Common myeloid progenitor, CD34-positive (primary cell): Measurements from ENCODE around the gene CYP24A1.
A peak's percentile ranks its signal among the peaks of the same experiment; 100 is the strongest.

Experiments
- CTCF ChIA-PET: fragments of 350-600 bp; sonication (Branson Sonifier 250); formaldehyde crosslinking; loops from one replicate; lab custom pipeline; 2021; ENCODE audit warnings: antibody characterized with exemption; lab: Charles Lee
- POLR2A ChIA-PET: fragments of 350-600 bp; sonication (Branson Sonifier 250); formaldehyde crosslinking; loops from one replicate; lab custom pipeline; 2021; ENCODE audit warnings: antibody characterized with exemption; lab: Charles Lee
- DNase-seq, 3 donors: peaks; one replicate each; pipeline versions ENCODE4 v3.0.0 to v3.0.0-alpha.2; 2013
- H3K27ac ChIP-seq, 2 experiments: 1 replicate in 1 of 2; 2 replicates in 1 of 2; pipeline ENCODE4 v1.7.0; 2013; ENCODE audit warnings: inconsistent platforms in 2 of 2, low read length in 2 of 2, mild to moderate bottlenecking in 2 of 2, low read depth in 1 of 2, moderate library complexity in 1 of 2; ENCODE audit not compliant: severe bottlenecking in 2 of 2, insufficient read depth in 1 of 2, poor library complexity in 1 of 2
- H3K27me3 ChIP-seq, 5 experiments: replicated peaks in 2 of 5; 1 replicate in 3 of 5; 2 replicates in 2 of 5; pipeline versions ENCODE4 v1.6.1 to v1.7.0; 2013; ENCODE audit warnings: low read length in 4 of 5, mild to moderate bottlenecking in 2 of 5, moderate library complexity in 2 of 5, inconsistent platforms in 1 of 5; ENCODE audit not compliant: insufficient read depth in 5 of 5, control insufficient read depth in 4 of 5
- H3K36me3 ChIP-seq, 4 experiments: 1 replicate in 2 of 4; 2 replicates in 2 of 4; pipeline versions ENCODE4 v1.6.1 to v1.7.0; 2013; ENCODE audit warnings: low read length in 3 of 4, control low read depth in 1 of 4, mild to moderate bottlenecking in 1 of 4; ENCODE audit not compliant: control insufficient read depth in 4 of 4, insufficient read depth in 4 of 4
- H3K4me1 ChIP-seq, 4 experiments: 1 replicate in 3 of 4; 2 replicates in 1 of 4; pipeline versions ENCODE4 v1.6.1 to v1.7.1; 2013; ENCODE audit warnings: low read length in 3 of 4, mild to moderate bottlenecking in 3 of 4, control low read depth in 1 of 4, inconsistent platforms in 1 of 4, moderate library complexity in 1 of 4; ENCODE audit not compliant: control insufficient read depth in 4 of 4, insufficient read depth in 4 of 4; ENCODE audit errors: control extremely low read depth in 1 of 4
- H3K4me3 ChIP-seq, 7 experiments: 1 replicate in 4 of 7; 2 replicates in 3 of 7; pipeline versions ENCODE4 v1.5.1 to v1.7.0; 2013; ENCODE audit warnings: mild to moderate bottlenecking in 7 of 7, low read length in 6 of 7, moderate library complexity in 6 of 7, inconsistent platforms in 2 of 7, low read depth in 2 of 7, control low read depth in 1 of 7; ENCODE audit not compliant: insufficient read depth in 4 of 7, control insufficient read depth in 1 of 7; ENCODE audit errors: extremely low read depth in 1 of 7
- H3K9me3 ChIP-seq, 5 experiments: 1 replicate in 4 of 5; 2 replicates in 1 of 5; pipeline versions ENCODE4 v1.6.1 to v1.7.1; 2013; ENCODE audit warnings: low read length in 4 of 5, mild to moderate bottlenecking in 2 of 5, inconsistent platforms in 1 of 5, low read depth in 1 of 5, moderate library complexity in 1 of 5; ENCODE audit not compliant: control insufficient read depth in 4 of 5, insufficient read depth in 2 of 5; ENCODE audit errors: control extremely low read depth in 1 of 5
- WGBS: methylation state at CpG from one replicate; pipeline ENCODE4 v1.1.5; 2013; ENCODE audit not compliant: insufficient coverage; 5-methylcytosine and 5-hydroxymethylcytosine counted together

The CYP24A1 gene

GRCh38 chr20:54119744-54120143 is 54.0 kb downstream of the CYP24A1 start:
- DNase-seq: no peak
- ChIA-PET POLR2A (no interaction called here), CTCF (interaction anchor here (1.1 kb wide), 1 partner anchor 15 kb away, joined by 4 read pairs; no protein-coding TSS in a partner anchor)
- H3K27ac ChIP-seq: no peak overlapping the region
- H3K9me3 ChIP-seq: no peaks in the 10 kb centered on the region
- H3K36me3 ChIP-seq: no peaks in the 10 kb centered on the region
- WGBS: no CpG with 5 or more reads among the region's 2 CpGs
- H3K4me1 ChIP-seq: peaks cover 0 to 4% (median 0%) of the 10 kb centered on the region in 4 experiments
- H3K4me3 ChIP-seq: no peak overlapping the region
- H3K27me3 ChIP-seq: no peaks in the 10 kb centered on the region

DNA sequence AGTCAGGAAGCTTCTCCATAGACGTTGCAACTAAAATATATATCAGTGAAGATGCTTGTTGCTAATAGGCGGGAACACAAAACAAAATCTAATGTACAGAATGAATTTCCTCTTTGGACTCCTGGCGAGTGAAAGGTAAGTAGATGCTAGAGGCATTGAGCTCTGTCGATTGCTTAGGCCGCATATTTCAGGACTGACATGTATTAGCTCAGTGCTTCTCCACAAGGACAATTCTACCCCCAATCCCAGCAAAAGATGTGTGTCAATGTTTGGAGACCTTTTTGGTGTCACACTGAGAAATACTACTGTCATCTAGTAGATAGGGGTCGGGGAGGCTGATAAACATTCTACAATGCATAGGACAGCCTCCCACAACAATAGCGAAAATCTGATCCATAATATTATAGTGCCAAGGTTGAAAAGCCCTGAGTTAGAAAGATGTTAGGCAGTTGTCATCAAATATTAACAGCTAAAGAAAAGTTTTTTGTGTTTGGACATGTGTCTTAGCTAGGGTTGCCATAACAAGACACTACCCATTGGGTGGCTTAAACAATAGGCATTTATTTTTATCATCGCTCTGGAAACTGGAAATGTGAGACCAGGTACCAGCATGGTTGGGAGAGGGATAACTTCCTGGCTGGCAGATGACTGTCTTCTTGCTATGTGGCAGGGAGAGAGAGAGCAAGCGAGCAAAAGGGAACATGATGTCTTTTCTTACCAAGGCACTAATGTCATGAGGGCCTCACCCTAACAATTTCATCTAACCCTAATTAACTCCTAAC is 55.4 kb downstream of the CYP24A1 start:
- ChIA-PET CTCF (interaction anchor here (1.8 kb wide), 1 partner anchor 13 kb away, joined by 5 read pairs; no protein-coding TSS in a partner anchor), POLR2A (no interaction called here)

DNA sequence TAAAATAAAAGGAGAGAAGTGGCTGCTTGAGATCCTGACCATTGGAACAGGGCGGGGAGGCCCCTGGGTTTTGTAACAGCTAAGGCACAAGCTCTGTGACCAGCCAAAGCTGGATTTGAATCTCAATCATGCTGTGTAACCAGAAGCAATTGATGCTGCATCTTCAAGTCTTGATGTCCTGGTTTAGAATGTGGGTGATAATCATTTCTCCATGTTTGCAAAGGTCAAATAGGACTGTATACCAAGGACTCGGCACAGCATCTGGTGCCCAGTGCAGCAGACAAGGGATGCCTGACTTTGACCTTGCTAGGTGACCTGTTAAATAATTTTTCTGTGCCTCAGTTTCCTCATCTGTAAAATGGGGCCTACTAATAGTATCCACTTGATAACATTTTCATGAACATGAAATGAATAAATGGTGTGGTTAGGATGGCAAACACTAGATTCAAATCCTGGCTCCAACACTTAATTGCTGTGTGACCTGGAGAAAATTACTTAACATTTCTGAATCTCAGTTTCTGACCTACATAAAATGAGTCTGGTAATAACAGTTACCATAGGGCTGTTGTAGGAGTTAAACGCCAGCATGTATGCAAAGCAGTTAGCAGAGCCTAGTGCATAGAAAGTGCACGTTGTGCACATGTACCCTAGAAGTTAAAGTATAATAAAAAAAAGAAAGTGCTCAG is 57.1 kb downstream of the CYP24A1 start:
- Histone ChIP-seq H3K27me3 (no peaks in the 10 kb centered on the region), H3K9me3 (peaks cover 0 to under 1% (median 0%) of the 10 kb centered on the region in 5 experiments), H3K27ac (no peak overlapping the region), H3K36me3 (no peaks in the 10 kb centered on the region), H3K4me1 (peaks cover 0 to 4% (median 0%) of the 10 kb centered on the region in 4 experiments), H3K4me3 (no peak overlapping the region)
- ChIA-PET CTCF (interaction anchor here (1.1 kb wide), 1 partner anchor 10 kb away, joined by 5 read pairs; no protein-coding TSS in a partner anchor), POLR2A (interaction anchor here (0.6 kb wide), 1 partner anchor 44 kb away, joined by 3 read pairs; no protein-coding TSS in a partner anchor)
- 93% methylated on average over 3 of the region's 4 CpGs for WGBS
- DNase-seq: no peak

More for the DNA sequence above, 55.4 kb downstream of the CYP24A1 start:
- no peak for DNase-seq
- H3K4me3 ChIP-seq: no peak overlapping the region
- 98% methylated on average over 6 of the region's 9 CpGs for WGBS
- peaks cover 0 to 4% (median 0%) of the 10 kb centered on the region in 4 experiments for H3K4me1 ChIP-seq
- H3K36me3 ChIP-seq: no peaks in the 10 kb centered on the region
- H3K27me3 ChIP-seq: no peaks in the 10 kb centered on the region
- H3K9me3 ChIP-seq: no peaks in the 10 kb centered on the region
- H3K27ac ChIP-seq: no peak overlapping the region

- Histone ChIP-seq H3K36me3 (no peaks in the 10 kb centered on the region), H3K4me1 (peaks cover 0 to 4% (median 0%) of the 10 kb centered on the region in 4 experiments), H3K27me3 (no peaks in the 10 kb centered on the region), H3K27ac (no peak overlapping the region), H3K4me3 (no peak overlapping the region), H3K9me3 (peaks cover 0 to 3% (median 0%) of the 10 kb centered on the region in 5 experiments)
- ChIA-PET POLR2A (no interaction called here), CTCF (interaction anchor here (1.1 kb wide), 1 partner anchor 8 kb away, joined by 5 read pairs; no protein-coding TSS in a partner anchor)
- 68% methylated on average over 13 of the region's 15 CpGs for WGBS
- DNase-seq: peak in 1 of 3 donors; percentile 24
Observed at GRCh38 chr20:54115172-54115854, 58.5 kb downstream of the CYP24A1 start.

DNA sequence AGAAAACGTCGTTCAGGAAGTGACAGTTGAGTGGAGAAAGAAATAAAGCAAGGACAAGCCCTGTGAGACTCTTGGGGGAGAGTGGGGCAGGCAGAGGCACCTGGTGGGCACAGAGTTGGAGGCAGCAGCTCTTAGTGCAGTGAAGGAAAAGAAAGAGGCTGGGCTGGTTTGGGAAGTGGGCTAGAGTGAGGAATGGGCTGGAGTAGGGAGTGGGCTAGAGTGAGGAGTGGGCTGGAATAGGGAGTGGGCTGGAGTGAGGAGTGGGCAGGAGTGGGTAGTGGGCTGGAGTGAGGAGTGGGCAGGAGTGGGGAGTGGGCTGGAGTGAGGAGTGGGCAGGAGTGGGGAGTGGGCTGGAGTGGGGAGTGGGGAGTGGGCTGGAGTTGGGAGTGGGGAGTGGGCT is 59.7 kb downstream of the CYP24A1 start:
- no peak overlapping the region for H3K4me3 ChIP-seq
- no peak overlapping the region for H3K27ac ChIP-seq
- ChIA-PET POLR2A (no interaction called here), CTCF (interaction anchor here (0.5 kb wide), 1 partner anchor 166 kb away, joined by 3 read pairs; no protein-coding TSS in a partner anchor)
- peaks cover 0 to 3% (median 0%) of the 10 kb centered on the region in 5 experiments for H3K9me3 ChIP-seq
- peaks cover 0 to 4% (median 0%) of the 10 kb centered on the region in 4 experiments for H3K4me1 ChIP-seq
- DNase-seq: no peak
- no peaks in the 10 kb centered on the region for H3K36me3 ChIP-seq
- no peaks in the 10 kb centered on the region for H3K27me3 ChIP-seq
- 90% methylated on average over 2 of the region's 2 CpGs for WGBS

DNA sequence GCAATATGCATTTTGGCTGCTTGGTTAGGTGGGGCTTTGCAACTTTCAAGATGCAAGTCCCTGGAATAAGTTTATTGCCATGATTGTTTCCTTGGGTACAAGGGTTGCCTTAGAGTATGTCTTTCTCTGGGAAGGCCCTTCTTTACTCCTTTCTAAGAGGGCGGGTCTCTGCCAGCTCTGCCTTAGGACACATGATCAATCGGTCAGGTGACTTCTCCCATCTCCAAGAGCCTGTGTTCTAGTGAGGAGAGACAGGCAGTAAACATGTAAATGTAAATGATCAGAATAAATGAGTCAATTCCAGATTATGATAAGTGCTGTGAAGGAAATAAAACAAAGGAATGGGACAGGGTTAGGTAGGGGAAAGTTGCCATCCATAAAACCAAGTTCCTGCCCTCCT is 60.2 kb downstream of the CYP24A1 start:
- Histone ChIP-seq H3K4me1 (peaks cover 0 to 4% (median 0%) of the 10 kb centered on the region in 4 experiments), H3K27ac (no peak overlapping the region), H3K9me3 (peaks cover 0 to 3% (median 0%) of the 10 kb centered on the region in 5 experiments), H3K4me3 (no peak overlapping the region), H3K36me3 (no peaks in the 10 kb centered on the region), H3K27me3 (no peaks in the 10 kb centered on the region)
- DNase-seq: no peak
- ChIA-PET CTCF (no interaction called here), POLR2A (no interaction called here)
- 100% methylated on average over 1 of the region's 2 CpGs for WGBS
